ENCODE results near the gene ARL2.

Gene ARL2

GRCh38 chr11:65060913-65061408 is 47.0 kb downstream of the ARL2 start:
- no peak for TF ChIP-seq CTCF (IDR thresholded peaks at IDR 0.05)

- no peak for TF ChIP-seq CTCF (IDR thresholded peaks at IDR 0.05)
Measured at GRCh38 chr11:65063532-65063931, 49.6 kb downstream of the ARL2 start.

GRCh38 chr11:65064847-65065240 is 50.9 kb downstream of the ARL2 start:
- TF ChIP-seq CTCF (IDR thresholded peaks at IDR 0.05), result no peak

- no peak for TF ChIP-seq CTCF (IDR thresholded peaks at IDR 0.05)
Measured at GRCh38 chr11:65065851-65066250, 51.9 kb downstream of the ARL2 start.

- TF ChIP-seq CTCF (IDR thresholded peaks at IDR 0.05), result no peak
Measured at GRCh38 chr11:65066315-65066714, 52.4 kb downstream of the ARL2 start.

- no peak for TF ChIP-seq CTCF (IDR thresholded peaks at IDR 0.05)
Measured at GRCh38 chr11:65066805-65067291, 52.9 kb downstream of the ARL2 start.

GRCh38 chr11:65067446-65067845 is 53.5 kb downstream of the ARL2 start:
- no peak for TF ChIP-seq CTCF (IDR thresholded peaks at IDR 0.05)

- no peak for TF ChIP-seq CTCF (IDR thresholded peaks at IDR 0.05)
Measured at GRCh38 chr11:65069217-65069616, 55.3 kb downstream of the ARL2 start.
